ENCODE results near the gene ZC3H18. TPM values are rescaled to one million over a fixed set of nuclear protein-coding genes. Genes with fewer than 3 reads are reported as not detected.
A peak's percentile ranks its signal among the peaks of the same experiment; 100 is the strongest.

Gene ZC3H18
- total RNA-seq, 1 experiment from 2014 or later = 57.8 TPM

- intact Hi-C loops (cut with micrococcal nuclease) = no loop called here
- no TSS peak for BruUV-seq (replicated peaks)
- Histone ChIP-seq H3K4me1 (ENCODE audit: control insufficient read depth in 1 of 2, insufficient read depth in 2 of 2, low read length in 2 of 2) (peaks cover 8 to 33% of the 10 kb centered on the region in 2 experiments), H4K20me1 (ENCODE audit: insufficient read depth) (no peaks in the 10 kb centered on the region), H3K9ac (ENCODE audit: low read length) (no peak overlapping the region), H3K4me3 (replicated peaks in 1 of 2; ENCODE audit: low read depth in 1 of 2, low read length in 2 of 2) (no peak overlapping the region), H3K4me2 (ENCODE audit: low read length) (peak overlapping the region; percentile 38), H2AFZ (ENCODE audit: low read depth, low read length, poor library complexity, severe bottlenecking) (no peak overlapping the region), H3K79me2 (ENCODE audit: insufficient read depth, low read length) (peaks cover 12% of the 10 kb centered on the region), H3K27me3 (ENCODE audit: insufficient read depth, low read length) (no peaks in the 10 kb centered on the region), H3K9me3 (ENCODE audit: control insufficient read depth in 1 of 2, insufficient read depth in 1 of 2, low read depth in 1 of 2, low read length in 2 of 2) (no peaks in the 10 kb centered on the region), H3K9me2 (ENCODE audit: insufficient read depth) (no peaks in the 10 kb centered on the region), H3K27ac (ENCODE audit: low read depth, low read length) (no peak overlapping the region), H3K36me3 (ENCODE audit: control insufficient read depth in 1 of 2, insufficient read depth in 2 of 2, low read length in 2 of 2) (no peaks in the 10 kb centered on the region)
- no peak for ATAC-seq
- CTCF ChIA-PET = no interaction called here
- POLR2A ChIA-PET = no interaction called here
- DNase-seq (ENCODE audit: low read depth, low spot score) = peak; percentile 34
- RAD21 ChIA-PET (ENCODE audit: low non-redundant PET in 1 of 2, low total read pairs in 2 of 2, uncharacterized antibody in 2 of 2, unreplicated experiment in 2 of 2) = no interaction called here
- TF ChIP-seq POLR2AphosphoS5 (IDR thresholded peaks at IDR 0.05; ENCODE audit: low read depth, low read length) (no peak), CEBPB (IDR thresholded peaks at IDR 0.05; ENCODE audit: low read depth) (no peak), ZNF274 (IDR thresholded peaks at IDR 0.05; ENCODE audit: low read depth, low read length) (no peak), TCF7L2 (IDR thresholded peaks at IDR 0.05; ENCODE audit: borderline replicate concordance, extremely low read depth, insufficient read depth, insufficient read length) (no peak), EZH2phosphoT487 (IDR thresholded peaks at IDR 0.05; ENCODE audit: borderline replicate concordance) (no peak), SRF (IDR thresholded peaks at IDR 0.05; ENCODE audit: low read depth) (no peak), JUND (IDR thresholded peaks at IDR 0.05) (no peak), RAD21 (IDR thresholded peaks at IDR 0.05; ENCODE audit: low read depth) (no peak), EZH2 (IDR thresholded peaks at IDR 0.05) (no peak), FOSL1 (IDR thresholded peaks at IDR 0.05; ENCODE audit: low read depth) (no peak), YY1 (IDR thresholded peaks at IDR 0.05; ENCODE audit: extremely low read depth, insufficient replicate concordance, low read depth, low read length) (no peak), POLR2A (IDR thresholded peaks at IDR 0.05; ENCODE audit: borderline replicate concordance, extremely low read depth, insufficient read depth, insufficient read length) (no peak), SP1 (IDR thresholded peaks at IDR 0.05; ENCODE audit: low read depth) (no peak), MAX (IDR thresholded peaks at IDR 0.05) (no peak), ELF1 (IDR thresholded peaks at IDR 0.05; ENCODE audit: borderline replicate concordance, low read depth) (no peak), CBX3 (IDR thresholded peaks at IDR 0.05; ENCODE audit: low read depth) (no peak), EGR1 (IDR thresholded peaks at IDR 0.05; ENCODE audit: low read depth) (no peak)
- TF ChIP-seq, protein P1, sequence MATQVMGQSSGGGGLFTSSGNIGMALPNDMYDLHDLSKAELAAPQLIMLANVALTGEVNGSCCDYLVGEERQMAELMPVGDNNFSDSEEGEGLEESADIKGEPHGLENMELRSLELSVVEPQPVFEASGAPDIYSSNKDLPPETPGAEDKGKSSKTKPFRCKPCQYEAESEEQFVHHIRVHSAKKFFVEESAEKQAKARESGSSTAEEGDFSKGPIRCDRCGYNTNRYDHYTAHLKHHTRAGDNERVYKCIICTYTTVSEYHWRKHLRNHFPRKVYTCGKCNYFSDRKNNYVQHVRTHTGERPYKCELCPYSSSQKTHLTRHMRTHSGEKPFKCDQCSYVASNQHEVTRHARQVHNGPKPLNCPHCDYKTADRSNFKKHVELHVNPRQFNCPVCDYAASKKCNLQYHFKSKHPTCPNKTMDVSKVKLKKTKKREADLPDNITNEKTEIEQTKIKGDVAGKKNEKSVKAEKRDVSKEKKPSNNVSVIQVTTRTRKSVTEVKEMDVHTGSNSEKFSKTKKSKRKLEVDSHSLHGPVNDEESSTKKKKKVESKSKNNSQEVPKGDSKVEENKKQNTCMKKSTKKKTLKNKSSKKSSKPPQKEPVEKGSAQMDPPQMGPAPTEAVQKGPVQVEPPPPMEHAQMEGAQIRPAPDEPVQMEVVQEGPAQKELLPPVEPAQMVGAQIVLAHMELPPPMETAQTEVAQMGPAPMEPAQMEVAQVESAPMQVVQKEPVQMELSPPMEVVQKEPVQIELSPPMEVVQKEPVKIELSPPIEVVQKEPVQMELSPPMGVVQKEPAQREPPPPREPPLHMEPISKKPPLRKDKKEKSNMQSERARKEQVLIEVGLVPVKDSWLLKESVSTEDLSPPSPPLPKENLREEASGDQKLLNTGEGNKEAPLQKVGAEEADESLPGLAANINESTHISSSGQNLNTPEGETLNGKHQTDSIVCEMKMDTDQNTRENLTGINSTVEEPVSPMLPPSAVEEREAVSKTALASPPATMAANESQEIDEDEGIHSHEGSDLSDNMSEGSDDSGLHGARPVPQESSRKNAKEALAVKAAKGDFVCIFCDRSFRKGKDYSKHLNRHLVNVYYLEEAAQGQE (IDR thresholded peaks at IDR 0.05; ENCODE audit: low read depth) = no peak
- TF ChIP-seq, protein P2, sequence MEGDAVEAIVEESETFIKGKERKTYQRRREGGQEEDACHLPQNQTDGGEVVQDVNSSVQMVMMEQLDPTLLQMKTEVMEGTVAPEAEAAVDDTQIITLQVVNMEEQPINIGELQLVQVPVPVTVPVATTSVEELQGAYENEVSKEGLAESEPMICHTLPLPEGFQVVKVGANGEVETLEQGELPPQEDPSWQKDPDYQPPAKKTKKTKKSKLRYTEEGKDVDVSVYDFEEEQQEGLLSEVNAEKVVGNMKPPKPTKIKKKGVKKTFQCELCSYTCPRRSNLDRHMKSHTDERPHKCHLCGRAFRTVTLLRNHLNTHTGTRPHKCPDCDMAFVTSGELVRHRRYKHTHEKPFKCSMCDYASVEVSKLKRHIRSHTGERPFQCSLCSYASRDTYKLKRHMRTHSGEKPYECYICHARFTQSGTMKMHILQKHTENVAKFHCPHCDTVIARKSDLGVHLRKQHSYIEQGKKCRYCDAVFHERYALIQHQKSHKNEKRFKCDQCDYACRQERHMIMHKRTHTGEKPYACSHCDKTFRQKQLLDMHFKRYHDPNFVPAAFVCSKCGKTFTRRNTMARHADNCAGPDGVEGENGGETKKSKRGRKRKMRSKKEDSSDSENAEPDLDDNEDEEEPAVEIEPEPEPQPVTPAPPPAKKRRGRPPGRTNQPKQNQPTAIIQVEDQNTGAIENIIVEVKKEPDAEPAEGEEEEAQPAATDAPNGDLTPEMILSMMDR (IDR thresholded peaks at IDR 0.05 in 2 of 3, conservative IDR thresholded peaks at IDR 0.05 in 1 of 3; ENCODE audit: borderline replicate concordance in 1 of 3, insufficient read depth in 1 of 3, low read depth in 2 of 3, low read length in 2 of 3) = no peak
- TF ChIP-seq, protein P3, sequence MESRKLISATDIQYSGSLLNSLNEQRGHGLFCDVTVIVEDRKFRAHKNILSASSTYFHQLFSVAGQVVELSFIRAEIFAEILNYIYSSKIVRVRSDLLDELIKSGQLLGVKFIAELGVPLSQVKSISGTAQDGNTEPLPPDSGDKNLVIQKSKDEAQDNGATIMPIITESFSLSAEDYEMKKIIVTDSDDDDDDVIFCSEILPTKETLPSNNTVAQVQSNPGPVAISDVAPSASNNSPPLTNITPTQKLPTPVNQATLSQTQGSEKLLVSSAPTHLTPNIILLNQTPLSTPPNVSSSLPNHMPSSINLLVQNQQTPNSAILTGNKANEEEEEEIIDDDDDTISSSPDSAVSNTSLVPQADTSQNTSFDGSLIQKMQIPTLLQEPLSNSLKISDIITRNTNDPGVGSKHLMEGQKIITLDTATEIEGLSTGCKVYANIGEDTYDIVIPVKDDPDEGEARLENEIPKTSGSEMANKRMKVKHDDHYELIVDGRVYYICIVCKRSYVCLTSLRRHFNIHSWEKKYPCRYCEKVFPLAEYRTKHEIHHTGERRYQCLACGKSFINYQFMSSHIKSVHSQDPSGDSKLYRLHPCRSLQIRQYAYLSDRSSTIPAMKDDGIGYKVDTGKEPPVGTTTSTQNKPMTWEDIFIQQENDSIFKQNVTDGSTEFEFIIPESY (IDR thresholded peaks at IDR 0.05; ENCODE audit: extremely low read depth, insufficient replicate concordance, low read length) = no peak
Observed at GRCh38 chr16:88566158-88566557, 4.0 kb upstream of the ZC3H18 start.
